Thyroid gland (tissue), 4 donors: ENCODE measurements around the gene TMEM107.

Source experiments
- CTCF ChIP-seq, 6 experiments: fragments of 200-600 bp in 3 of 6; fragments of 450-650 bp in 3 of 6; sonication (generic) in 3 of 6; IDR thresholded peaks; one replicate each; pipeline ENCODE4 v1.5.1; 2016 to 2019; ENCODE audit warnings: antibody characterized with exemption in 6 of 6, mild to moderate bottlenecking in 2 of 6, inconsistent platforms in 1 of 6, moderate library complexity in 1 of 6
- POLR2A ChIP-seq, 2 donors: fragments of 450-650 bp; IDR thresholded peaks; one replicate each; pipeline ENCODE4 v1.6.1; 2017; ENCODE audit warnings: antibody characterized with exemption in 2 of 2, mild to moderate bottlenecking in 2 of 2, moderate library complexity in 1 of 2

GRCh38 chr17:8160741-8161221 is 15.4 kb downstream of the TMEM107 start:
- TF ChIP-seq CTCF (IDR thresholded peaks at IDR 0.05) (no peak), POLR2A (IDR thresholded peaks at IDR 0.05) (no peak)
